NT2/D1 (cell line): Measurements from ENCODE around the gene GTPBP4.

Experiments used
- YY1 ChIP-seq: IDR thresholded peaks from 2 replicates; pipeline ENCODE4 v1.6.1; 2011; ENCODE audit not compliant: insufficient read length, insufficient read depth
- ZNF274 ChIP-seq: IDR thresholded peaks from 2 replicates; pipeline ENCODE4 v1.6.1; 2011; ENCODE audit warnings: mild to moderate bottlenecking, low read depth, low read length

- TF ChIP-seq ZNF274 = no peak
- no peak for TF ChIP-seq YY1
Measured at GRCh38 chr10:988667-989545, 672 bp downstream of the GTPBP4 start.
